Measurements from ENCODE around the gene PRXL2A.

- TF ChIP-seq CTCF (conservative IDR thresholded peaks at IDR 0.05; ENCODE audit: low read depth, low read length) (no peak), POLR2A (IDR thresholded peaks at IDR 0.05; ENCODE audit: low read depth, low read length) (no peak), MAZ (IDR thresholded peaks at IDR 0.05; ENCODE audit: borderline replicate concordance, low read depth, low read length) (no peak), MAFK (IDR thresholded peaks at IDR 0.05; ENCODE audit: low read depth, low read length) (no peak), SMC3 (IDR thresholded peaks at IDR 0.05; ENCODE audit: low read depth, low read length) (no peak), USF2 (IDR thresholded peaks at IDR 0.05; ENCODE audit: low read depth, low read length) (no peak), BHLHE40 (IDR thresholded peaks at IDR 0.05; ENCODE audit: low read depth, low read length) (no peak), RAD21 (IDR thresholded peaks at IDR 0.05; ENCODE audit: low read length) (no peak)
These were observed 13.9 kb upstream of the PRXL2A start for GRCh38 chr10:80394358-80394916.

Data from IMR-90 (cell line).